Measurements from ENCODE around the gene CEP97. TPM values are rescaled to one million over a fixed set of nuclear protein-coding genes. Genes with fewer than 3 reads are reported as not detected.
A peak's percentile ranks its signal among the peaks of the same experiment; 100 is the strongest.
"Not testable (repeated sequence)": the region's sequence is repeated elsewhere in the genome, so short reads cannot be mapped to it uniquely, and the experiment has no call there.

Gene CEP97, protein sequence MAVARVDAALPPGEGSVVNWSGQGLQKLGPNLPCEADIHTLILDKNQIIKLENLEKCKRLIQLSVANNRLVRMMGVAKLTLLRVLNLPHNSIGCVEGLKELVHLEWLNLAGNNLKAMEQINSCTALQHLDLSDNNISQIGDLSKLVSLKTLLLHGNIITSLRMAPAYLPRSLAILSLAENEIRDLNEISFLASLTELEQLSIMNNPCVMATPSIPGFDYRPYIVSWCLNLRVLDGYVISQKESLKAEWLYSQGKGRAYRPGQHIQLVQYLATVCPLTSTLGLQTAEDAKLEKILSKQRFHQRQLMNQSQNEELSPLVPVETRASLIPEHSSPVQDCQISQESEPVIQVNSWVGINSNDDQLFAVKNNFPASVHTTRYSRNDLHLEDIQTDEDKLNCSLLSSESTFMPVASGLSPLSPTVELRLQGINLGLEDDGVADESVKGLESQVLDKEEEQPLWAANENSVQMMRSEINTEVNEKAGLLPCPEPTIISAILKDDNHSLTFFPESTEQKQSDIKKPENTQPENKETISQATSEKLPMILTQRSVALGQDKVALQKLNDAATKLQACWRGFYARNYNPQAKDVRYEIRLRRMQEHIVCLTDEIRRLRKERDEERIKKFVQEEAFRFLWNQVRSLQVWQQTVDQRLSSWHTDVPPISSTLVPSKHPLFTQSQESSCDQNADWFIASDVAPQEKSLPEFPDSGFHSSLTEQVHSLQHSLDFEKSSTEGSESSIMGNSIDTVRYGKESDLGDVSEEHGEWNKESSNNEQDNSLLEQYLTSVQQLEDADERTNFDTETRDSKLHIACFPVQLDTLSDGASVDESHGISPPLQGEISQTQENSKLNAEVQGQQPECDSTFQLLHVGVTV
- 6.1 TPM for polyA plus RNA-seq (2012; ENCODE audit: missing spikeins)

DNA sequence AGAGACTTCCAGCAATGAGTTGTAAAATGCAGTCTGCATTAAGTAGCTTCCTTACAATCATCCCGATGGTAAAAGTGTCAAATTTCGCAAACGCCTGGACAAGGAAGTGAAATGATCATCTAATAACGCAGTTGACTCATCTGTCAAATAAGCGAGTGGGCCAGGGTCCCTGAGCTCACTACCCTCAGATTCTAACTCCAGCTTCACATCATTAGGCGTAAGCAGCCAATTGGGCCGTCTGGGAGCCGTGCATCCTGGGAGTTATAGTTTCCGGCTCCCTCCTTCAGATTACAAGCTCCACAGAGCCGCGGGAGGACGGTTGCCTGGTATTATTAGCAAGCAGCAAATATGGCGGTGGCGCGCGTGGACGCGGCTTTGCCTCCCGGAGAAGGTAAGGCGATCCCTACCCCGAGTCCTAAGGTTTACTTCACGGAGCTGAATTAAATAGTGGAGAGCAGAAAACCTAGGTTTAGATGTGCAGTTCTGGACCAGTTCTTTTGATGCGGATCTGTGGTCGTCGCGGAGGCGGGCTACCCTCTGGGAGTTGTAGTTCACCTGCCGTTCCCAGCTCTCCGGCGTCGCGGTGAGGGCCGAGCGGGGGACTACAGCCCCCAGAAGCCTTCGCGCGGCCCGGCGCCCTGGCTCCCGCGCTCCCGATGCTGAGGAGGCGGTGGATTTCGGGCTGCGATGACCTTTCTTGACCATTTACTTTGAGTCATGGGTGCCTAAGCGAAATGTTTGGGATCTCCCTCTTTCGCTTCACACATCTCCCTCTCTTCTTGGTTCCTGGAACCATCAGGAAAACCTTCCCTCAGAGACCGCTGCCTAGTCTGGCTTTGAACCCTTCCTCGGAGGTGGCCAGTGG, at the start of gene CEP97:
CEP97 (plus strand) TSS at position 286 of the 865 bp plus-strand sequence; CDS start at position 349, 63 bp downstream.
- TF ChIP-seq TAF1 (IDR thresholded peaks at IDR 0.05; ENCODE audit: borderline replicate concordance, low read depth, low read length) (peak; percentile 52; the same call in 1 of the 2 replicates), POLR2A (IDR thresholded peaks at IDR 0.05; ENCODE audit: low read depth, low read length) (peak; percentile 48; the same call in 1 of the 2 replicates), POLR2AphosphoS5 (IDR thresholded peaks at IDR 0.05; ENCODE audit: low read depth, low read length) (peak; percentile 48; the same call in 1 of the 2 replicates)
- FAIRE-seq: peak; percentile 97
- peak; percentile 41 for DNase-seq (ENCODE audit: insufficient read length)

GRCh38 chr3:101675709-101676215, 48.7 kb upstream of the CEP97 start:
- FAIRE-seq (no peak), DNase-seq (ENCODE audit: insufficient read length) (no peak)
- TF ChIP-seq POLR2A (IDR thresholded peaks at IDR 0.05; ENCODE audit: low read depth, low read length): no peak; the same call in 1 of the 2 replicates
- no peak; the same call in 1 of the 2 replicates for TF ChIP-seq POLR2AphosphoS5 (IDR thresholded peaks at IDR 0.05; ENCODE audit: low read depth, low read length)
- no peak; the same call in 1 of the 2 replicates for TF ChIP-seq TAF1 (IDR thresholded peaks at IDR 0.05; ENCODE audit: borderline replicate concordance, low read depth, low read length)

GRCh38 chr3:101676216-101676764, 48.1 kb upstream of the CEP97 start:
- DNase-seq (ENCODE audit: insufficient read length) (peak; percentile 86), FAIRE-seq (peak; percentile 92)
- 0 out of 2 replicates have a peak, but pooled peaks have one; percentile 33 for TF ChIP-seq POLR2AphosphoS5 (IDR thresholded peaks at IDR 0.05; ENCODE audit: low read depth, low read length)
- TF ChIP-seq TAF1 (IDR thresholded peaks at IDR 0.05; ENCODE audit: borderline replicate concordance, low read depth, low read length): no peak; the same call in 1 of the 2 replicates
- peak; percentile 75 for TF ChIP-seq POLR2A (IDR thresholded peaks at IDR 0.05; ENCODE audit: low read depth, low read length)

GRCh38 chr3:101676765-101677435, 47.5 kb upstream of the CEP97 start, which contains the start of gene ZBTB11:
TSS of gene ZBTB11 (minus strand) at chr3:101677132. CDS start at chr3:101676914, 218 bp downstream.
- TF ChIP-seq POLR2AphosphoS5 (IDR thresholded peaks at IDR 0.05; ENCODE audit: low read depth, low read length): peak; percentile 74
- TF ChIP-seq TAF1 (IDR thresholded peaks at IDR 0.05; ENCODE audit: borderline replicate concordance, low read depth, low read length): no peak
- TF ChIP-seq POLR2A (IDR thresholded peaks at IDR 0.05; ENCODE audit: low read depth, low read length): no peak; the same call in 1 of the 2 replicates
- FAIRE-seq: peak; percentile 97

DNA sequence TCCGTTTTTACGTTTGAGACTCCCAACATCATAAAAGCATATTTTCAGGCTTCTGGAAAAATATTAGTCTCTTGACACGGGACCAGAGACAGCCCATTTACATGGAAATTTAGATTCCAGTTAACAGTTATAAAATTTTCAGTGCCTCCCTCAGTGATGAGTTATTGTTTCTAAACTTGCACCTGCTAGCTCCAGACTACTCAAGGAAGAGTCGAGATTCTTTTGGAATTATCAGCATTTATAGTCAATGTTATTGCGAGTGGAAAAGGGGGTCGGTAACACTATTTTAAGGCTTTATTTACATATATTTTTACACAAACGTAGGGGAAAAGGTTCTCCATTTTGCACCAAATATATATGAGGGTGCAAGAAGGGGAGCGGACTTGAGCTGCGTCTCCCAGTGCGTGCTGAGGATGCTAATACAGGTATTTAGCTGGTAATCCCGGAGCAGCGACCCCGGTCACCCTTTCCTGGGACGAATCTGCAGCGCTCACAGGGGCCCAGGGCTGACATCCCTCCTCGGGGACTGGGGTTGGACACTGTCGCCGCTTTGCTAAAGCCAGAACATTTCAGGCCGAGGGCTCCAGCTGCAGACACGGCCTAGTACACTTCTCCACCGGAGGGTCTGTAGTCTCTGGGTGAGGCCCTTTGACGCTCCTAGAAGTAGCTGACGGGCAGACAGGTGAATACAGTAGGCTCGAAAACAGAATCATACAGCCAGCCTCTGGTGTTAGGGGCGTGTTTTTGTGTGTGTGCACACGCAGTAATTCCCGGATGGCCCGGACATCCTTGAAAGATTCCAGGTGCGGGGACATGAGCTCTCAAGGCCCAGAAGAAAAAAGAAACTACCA, 46.8 kb upstream of the CEP97 start:
- TF ChIP-seq POLR2A (IDR thresholded peaks at IDR 0.05; ENCODE audit: low read depth, low read length) (no peak), POLR2AphosphoS5 (IDR thresholded peaks at IDR 0.05; ENCODE audit: low read depth, low read length) (no peak), TAF1 (IDR thresholded peaks at IDR 0.05; ENCODE audit: borderline replicate concordance, low read depth, low read length) (no peak)
- FAIRE-seq: no peak

More at GRCh38 chr3:101676765-101677435, 47.5 kb upstream of the CEP97 start, which contains the start of gene ZBTB11:
- peak; percentile 90 for DNase-seq (ENCODE audit: insufficient read length)

DNA sequence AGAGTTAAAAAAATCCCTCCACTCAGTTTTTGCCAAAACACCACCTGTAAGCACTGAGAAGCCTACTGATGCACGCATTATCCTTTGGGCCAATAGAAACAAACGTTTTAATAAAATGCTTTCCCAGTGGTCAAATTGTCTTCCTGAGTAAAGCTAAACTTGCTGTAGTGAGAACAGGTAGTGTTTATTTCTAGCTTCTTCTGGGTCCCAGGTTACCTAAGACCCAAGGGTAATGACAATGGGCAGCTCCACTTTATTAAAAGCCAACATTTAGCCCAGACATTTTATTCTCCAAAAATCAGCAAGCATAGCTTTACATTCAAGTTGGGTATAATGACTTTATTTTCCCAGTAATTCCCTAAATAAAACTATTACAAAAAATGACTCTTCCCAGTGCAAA, 45.6 kb upstream of the CEP97 start:
- not testable (repeated sequence) for FAIRE-seq; DNase-seq (ENCODE audit: insufficient read length)

More for the DNA sequence above, 46.8 kb upstream of the CEP97 start:
- DNase-seq (ENCODE audit: insufficient read length): no peak

DNA sequence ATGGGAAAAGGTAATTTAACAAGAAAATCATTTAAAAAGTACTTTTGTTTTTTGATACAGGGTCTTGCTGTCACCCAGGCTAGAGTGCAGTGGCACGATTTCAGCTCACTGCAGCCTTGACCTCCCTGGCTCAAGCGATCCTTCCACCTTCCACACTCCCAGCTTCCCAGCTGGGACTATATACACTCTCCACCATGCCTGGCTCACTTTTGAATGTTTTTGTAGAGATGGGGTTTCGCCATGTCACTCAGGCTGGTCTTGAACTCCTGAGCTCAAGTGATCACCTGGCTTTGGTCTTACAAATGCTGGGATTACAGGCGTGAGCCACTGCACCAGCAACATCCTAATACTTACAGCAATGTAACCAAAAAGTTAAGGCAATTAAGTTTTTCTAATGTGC, 43.9 kb upstream of the CEP97 start:
- TF ChIP-seq POLR2A (IDR thresholded peaks at IDR 0.05; ENCODE audit: low read depth, low read length) (no peak; the same call in 1 of the 2 replicates), TAF1 (IDR thresholded peaks at IDR 0.05; ENCODE audit: borderline replicate concordance, low read depth, low read length) (no peak), POLR2AphosphoS5 (IDR thresholded peaks at IDR 0.05; ENCODE audit: low read depth, low read length) (no peak)
- FAIRE-seq: no peak
- no peak for DNase-seq (ENCODE audit: insufficient read length)

DNA sequence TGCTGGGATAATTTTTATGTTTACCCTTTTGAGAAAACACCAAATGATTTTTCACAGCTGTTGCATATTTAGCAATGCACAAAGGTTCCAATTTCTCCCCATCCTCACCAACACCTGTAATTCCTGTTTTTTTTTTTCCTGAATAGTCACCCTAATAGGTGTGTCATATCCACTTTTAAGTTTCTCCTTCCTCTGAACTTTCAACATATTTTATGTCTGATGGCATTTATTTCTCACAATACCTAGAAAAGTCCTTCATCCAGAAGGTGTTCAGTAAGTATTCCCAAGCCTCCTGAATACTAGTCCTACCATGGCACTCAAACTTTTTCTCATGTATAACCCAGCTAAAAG, 39.4 kb upstream of the CEP97 start:
- DNase-seq (ENCODE audit: insufficient read length): no peak
- TF ChIP-seq TAF1 (IDR thresholded peaks at IDR 0.05; ENCODE audit: borderline replicate concordance, low read depth, low read length): no peak
- TF ChIP-seq POLR2A (IDR thresholded peaks at IDR 0.05; ENCODE audit: low read depth, low read length): peak; percentile 28; the same call in 1 of the 2 replicates
- TF ChIP-seq POLR2AphosphoS5 (IDR thresholded peaks at IDR 0.05; ENCODE audit: low read depth, low read length): no peak
- no peak for FAIRE-seq

DNA sequence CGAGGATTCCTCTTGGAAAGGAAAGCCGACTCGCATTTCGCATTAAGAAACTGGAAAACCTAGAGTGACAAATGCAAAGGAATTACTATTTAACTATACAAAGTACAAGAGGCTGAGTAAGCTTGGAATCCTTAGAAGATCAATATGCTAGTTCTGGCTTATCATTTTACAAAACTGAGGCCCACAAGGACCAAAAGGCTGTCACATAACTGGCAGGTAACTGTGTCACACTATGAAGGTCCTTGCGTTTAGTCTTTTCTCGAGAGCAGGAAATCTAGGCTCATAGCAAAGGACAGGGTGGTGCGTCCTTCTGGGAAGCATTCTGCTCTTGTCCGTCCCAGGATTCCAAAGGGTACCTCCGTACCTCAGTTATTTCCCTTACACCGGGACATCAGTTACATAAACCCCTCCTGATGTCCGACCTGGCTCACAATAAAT, 38.5 kb upstream of the CEP97 start:
- FAIRE-seq: no peak
- TF ChIP-seq TAF1 (IDR thresholded peaks at IDR 0.05; ENCODE audit: borderline replicate concordance, low read depth, low read length) (no peak), POLR2AphosphoS5 (IDR thresholded peaks at IDR 0.05; ENCODE audit: low read depth, low read length) (no peak), POLR2A (IDR thresholded peaks at IDR 0.05; ENCODE audit: low read depth, low read length) (no peak)

More for the DNA sequence above, 38.5 kb upstream of the CEP97 start:
- DNase-seq (ENCODE audit: insufficient read length): no peak

Data from GM12892 (cell line).